ENCODE data around the gene EHD1.

Gene EHD1

DNA sequence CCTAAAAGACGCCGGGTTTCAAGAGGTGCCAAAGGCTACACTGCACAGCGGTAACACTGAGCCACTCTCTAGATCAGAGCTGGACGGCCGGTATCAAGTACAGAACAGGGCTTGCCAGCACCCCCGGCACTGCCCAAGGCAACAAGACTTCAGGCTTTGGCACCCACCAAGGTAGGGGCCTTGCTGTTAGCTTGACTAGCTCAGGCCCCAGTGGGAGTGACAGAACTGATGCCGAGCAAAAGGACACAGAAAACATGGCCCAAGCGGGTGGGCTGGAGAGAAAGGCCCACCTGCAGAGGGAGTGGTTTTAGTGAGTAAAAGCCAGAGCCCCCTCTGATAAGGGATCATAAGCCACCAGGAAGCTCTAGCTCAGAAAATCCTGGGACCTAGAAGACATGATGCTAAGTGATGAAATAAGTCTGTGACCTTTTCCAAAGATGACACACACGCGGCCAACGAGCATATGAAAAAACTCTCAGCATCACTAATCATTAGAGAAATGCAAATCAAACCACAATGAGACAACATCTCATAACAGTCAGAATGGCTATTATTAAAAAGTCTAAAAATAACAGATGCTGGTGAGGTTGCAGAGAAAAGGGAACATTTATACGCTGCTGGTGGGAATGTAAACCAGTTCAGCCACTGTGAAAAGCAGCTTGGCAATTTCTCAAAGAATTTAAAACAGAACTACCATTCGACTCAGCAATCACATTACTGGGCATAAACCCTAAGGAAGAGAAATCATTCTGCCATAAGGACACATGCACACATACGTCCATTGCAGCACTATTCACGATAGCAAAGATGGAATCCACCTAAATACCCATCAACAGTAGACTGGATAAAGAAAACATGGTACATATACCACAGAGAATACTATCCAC lies 12.9 kb downstream of the EHD1 start:
- DNase-seq (peak; percentile 48), ATAC-seq (peak; percentile 44)
- Mint-ChIP-seq H3K27me3 (no peaks in the 10 kb centered on the region), H3K9me3 (peaks cover 8% of the 10 kb centered on the region), H3K36me3 (ENCODE audit: low read depth) (peaks cover 35% of the 10 kb centered on the region), H3K27ac (peak overlapping the region; percentile 98), H3K4me1 (peaks cover 95% of the 10 kb centered on the region), H3K4me3 (peak overlapping the region; percentile 66)

DNA sequence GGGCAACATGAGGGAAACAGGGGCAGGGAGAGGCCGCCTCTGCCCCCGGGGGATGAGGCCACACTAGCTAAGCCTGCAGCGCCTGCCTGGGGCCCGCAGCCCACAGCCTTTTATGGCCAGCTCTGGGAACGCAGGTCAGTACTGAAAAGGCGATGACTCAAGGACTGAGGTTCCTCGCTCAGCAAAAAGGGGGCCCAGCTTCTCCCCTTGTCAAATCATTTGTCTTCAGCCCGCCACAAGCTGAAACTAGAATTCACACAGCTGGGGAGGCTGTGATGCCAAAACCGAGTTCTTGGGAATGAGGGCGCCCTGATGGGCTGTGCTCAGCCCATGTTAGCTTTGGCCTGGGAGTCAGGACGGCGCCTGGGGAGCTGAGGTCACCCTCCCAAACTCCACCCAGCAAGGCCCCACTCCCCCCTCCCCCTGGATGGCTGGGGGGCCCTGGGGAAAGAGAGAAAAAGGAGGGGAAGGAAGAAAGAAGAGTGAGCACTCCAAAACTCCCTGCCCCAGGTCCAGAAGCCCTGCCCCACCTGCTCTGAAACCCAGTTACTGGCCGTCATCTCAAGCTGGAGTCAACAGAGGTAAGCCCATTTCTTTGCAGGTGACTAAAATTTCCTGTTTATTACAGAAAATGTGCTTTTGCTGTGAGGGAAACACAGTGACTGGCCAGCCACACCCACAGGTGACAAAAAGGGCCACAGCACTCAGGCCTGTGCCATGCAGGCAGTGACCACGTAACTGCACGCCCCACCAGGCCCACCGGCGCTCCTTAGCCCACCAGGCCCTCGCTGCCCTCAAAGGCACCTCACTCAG lies 13.7 kb downstream of the EHD1 start:
- Mint-ChIP-seq H3K27me3 (no peaks in the 10 kb centered on the region), H3K27ac (peak overlapping the region; percentile 98), H3K4me3 (peak overlapping the region; percentile 66), H3K36me3 (ENCODE audit: low read depth) (peaks cover 37% of the 10 kb centered on the region), H3K9me3 (peaks cover 8% of the 10 kb centered on the region), H3K4me1 (peaks cover 95% of the 10 kb centered on the region)
- peak; percentile 78 for DNase-seq
- ATAC-seq = peak; percentile 56

GRCh38 chr11:64864135-64864472 lies 14.3 kb downstream of the EHD1 start:
- DNase-seq (no peak), ATAC-seq (no peak)
- Mint-ChIP-seq H3K27me3 (no peaks in the 10 kb centered on the region), H3K9me3 (peaks cover 8% of the 10 kb centered on the region), H3K4me3 (peak overlapping the region; percentile 66), H3K36me3 (ENCODE audit: low read depth) (peaks cover 37% of the 10 kb centered on the region), H3K27ac (peak overlapping the region; percentile 98), H3K4me1 (peaks cover 95% of the 10 kb centered on the region)

DNA sequence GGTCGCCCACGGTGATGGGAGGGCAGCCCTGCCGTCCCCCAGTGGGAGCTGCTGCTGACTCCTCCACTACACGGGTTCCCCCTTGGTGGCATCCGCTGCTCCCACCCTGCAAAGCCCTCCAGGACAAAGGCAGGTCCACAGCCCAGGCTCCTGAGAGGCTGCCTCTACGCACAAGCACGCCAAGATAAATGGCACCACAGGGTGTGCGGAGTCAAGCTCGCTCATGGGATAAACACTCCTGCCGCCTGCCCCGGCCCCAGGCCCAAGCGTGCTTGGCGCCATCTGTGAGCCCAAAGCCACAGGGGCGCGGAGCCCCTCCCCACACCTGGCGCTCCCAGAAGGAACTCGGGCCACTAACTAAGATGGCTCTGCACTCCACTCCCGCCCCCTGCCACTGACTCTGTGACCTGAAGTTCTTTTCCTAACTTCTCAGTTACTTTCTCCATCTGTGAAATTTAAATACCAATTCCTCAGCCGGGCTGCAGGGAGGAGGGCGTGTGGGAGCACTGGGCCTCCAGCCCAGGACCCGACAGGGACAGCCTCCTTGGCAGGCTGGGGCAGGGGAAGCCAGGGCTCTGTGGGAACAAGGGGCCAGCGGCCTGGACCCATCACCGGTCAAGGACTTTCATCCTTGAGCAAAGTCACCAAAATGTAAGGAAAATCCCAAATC lies 14.9 kb downstream of the EHD1 start:
- peak overlapping the region; percentile 98 for H3K27ac Mint-ChIP-seq
- H3K36me3 Mint-ChIP-seq (ENCODE audit: low read depth) = peaks cover 38% of the 10 kb centered on the region
- DNase-seq (peak; percentile 18), ATAC-seq (no peak)
- peaks cover 8% of the 10 kb centered on the region for H3K9me3 Mint-ChIP-seq
- H3K4me1 Mint-ChIP-seq = peaks cover 95% of the 10 kb centered on the region
- peak overlapping the region; percentile 66 for H3K4me3 Mint-ChIP-seq
- no peaks in the 10 kb centered on the region for H3K27me3 Mint-ChIP-seq

DNA sequence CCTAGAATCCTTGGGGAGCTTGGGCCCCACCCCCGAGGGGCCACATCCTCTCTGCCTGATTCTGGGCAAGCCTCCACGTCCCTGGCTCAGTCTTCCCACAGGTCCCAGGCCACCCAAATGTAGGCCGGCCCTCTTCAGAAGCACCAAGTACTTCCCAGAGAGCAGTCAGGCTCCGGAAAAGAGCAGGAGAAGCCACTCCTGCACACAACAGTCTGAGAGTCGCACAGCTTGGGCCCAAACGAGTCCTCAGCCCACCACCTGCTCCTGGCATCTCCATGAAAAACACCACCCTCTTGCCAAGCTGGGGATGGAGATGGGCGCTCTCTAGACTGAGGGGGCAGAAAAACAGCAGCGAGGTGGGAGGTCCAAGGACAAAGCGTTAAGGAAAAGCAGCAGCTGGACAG lies 15.4 kb downstream of the EHD1 start:
- peak overlapping the region; percentile 98 for H3K27ac Mint-ChIP-seq
- H3K4me3 Mint-ChIP-seq = peak overlapping the region; percentile 66
- H3K27me3 Mint-ChIP-seq = no peaks in the 10 kb centered on the region
- peaks cover 8% of the 10 kb centered on the region for H3K9me3 Mint-ChIP-seq
- peaks cover 95% of the 10 kb centered on the region for H3K4me1 Mint-ChIP-seq
- ATAC-seq (no peak), DNase-seq (no peak)
- peaks cover 36% of the 10 kb centered on the region for H3K36me3 Mint-ChIP-seq (ENCODE audit: low read depth)

DNA sequence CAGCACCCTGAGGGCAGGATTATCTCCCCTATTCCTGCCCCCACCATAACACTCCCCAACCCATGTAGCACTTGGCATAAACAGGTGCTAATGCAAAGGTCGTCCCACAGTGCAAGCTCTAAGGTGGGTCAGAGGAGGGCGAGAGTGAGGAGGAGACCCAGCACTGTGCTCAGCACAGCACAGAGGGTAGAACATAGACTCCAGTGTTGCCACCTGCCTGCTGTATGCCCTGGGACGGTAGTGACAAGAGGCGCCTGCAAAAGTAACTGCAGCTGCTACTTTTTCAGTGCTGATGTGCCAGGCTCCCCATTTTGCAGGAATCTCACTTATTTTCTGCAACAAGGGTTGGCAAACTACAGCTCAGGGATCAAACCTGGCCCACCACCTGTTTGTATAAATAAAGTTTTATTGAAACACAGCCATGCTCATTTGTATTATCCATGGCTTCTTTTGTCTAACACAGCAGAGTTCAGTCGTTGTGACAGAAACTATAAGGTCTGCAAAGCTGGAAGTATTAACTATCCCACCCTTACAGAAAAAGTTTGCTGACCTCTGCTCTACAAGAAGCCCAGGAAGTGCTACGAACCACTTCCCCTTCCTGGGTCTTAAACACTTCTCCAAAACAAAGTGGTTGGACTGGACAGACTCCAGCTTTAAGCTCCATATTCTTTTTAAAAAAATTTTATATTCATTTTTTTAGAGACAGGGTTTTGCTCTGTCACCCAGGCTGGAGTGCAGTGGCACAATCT lies 17.0 kb downstream of the EHD1 start:
- DNase-seq = peak; percentile 23
- H3K27ac Mint-ChIP-seq = peak overlapping the region; percentile 98
- peaks cover 8% of the 10 kb centered on the region for H3K9me3 Mint-ChIP-seq
- H3K4me1 Mint-ChIP-seq = peaks cover 96% of the 10 kb centered on the region
- peak overlapping the region; percentile 16 for H3K4me3 Mint-ChIP-seq
- H3K36me3 Mint-ChIP-seq (ENCODE audit: low read depth) = peaks cover 37% of the 10 kb centered on the region
- ATAC-seq = no peak
- H3K27me3 Mint-ChIP-seq = no peaks in the 10 kb centered on the region

GRCh38 chr11:64859542-64860414 lies 18.6 kb downstream of the EHD1 start:
- Mint-ChIP-seq H3K27me3 (no peaks in the 10 kb centered on the region), H3K27ac (peak overlapping the region; percentile 98), H3K4me3 (peak overlapping the region; percentile 73), H3K36me3 (ENCODE audit: low read depth) (peaks cover 38% of the 10 kb centered on the region), H3K9me3 (no peaks in the 10 kb centered on the region), H3K4me1 (peaks cover 96% of the 10 kb centered on the region)
- DNase-seq (peak; percentile 64), ATAC-seq (peak; percentile 70)

GRCh38 chr11:64858467-64859263 lies 19.8 kb downstream of the EHD1 start:
- Mint-ChIP-seq H3K36me3 (ENCODE audit: low read depth) (peaks cover 43% of the 10 kb centered on the region), H3K4me1 (peaks cover 96% of the 10 kb centered on the region), H3K27ac (peak overlapping the region; percentile 98)

GRCh38 chr11:64857485-64857884 lies 20.9 kb downstream of the EHD1 start:
- peak overlapping the region; percentile 55 for H3K27ac Mint-ChIP-seq

More at GRCh38 chr11:64858467-64859263, 19.8 kb downstream of the EHD1 start:
- H3K9me3 Mint-ChIP-seq = no peaks in the 10 kb centered on the region
- ATAC-seq = peak; percentile 44
- DNase-seq = peak; percentile 71
- no peaks in the 10 kb centered on the region for H3K27me3 Mint-ChIP-seq
- peak overlapping the region; percentile 73 for H3K4me3 Mint-ChIP-seq

GRCh38 chr11:64856382-64857227 lies 21.8 kb downstream of the EHD1 start:
- H3K27ac Mint-ChIP-seq = peak overlapping the region; percentile 91
- DNase-seq = peak; percentile 80
- H3K9me3 Mint-ChIP-seq = no peaks in the 10 kb centered on the region
- no peaks in the 10 kb centered on the region for H3K27me3 Mint-ChIP-seq
- peak overlapping the region; percentile 46 for H3K4me3 Mint-ChIP-seq
- peaks cover 97% of the 10 kb centered on the region for H3K4me1 Mint-ChIP-seq
- peaks cover 44% of the 10 kb centered on the region for H3K36me3 Mint-ChIP-seq (ENCODE audit: low read depth)
- peak; percentile 50 for ATAC-seq

More at GRCh38 chr11:64857485-64857884, 20.9 kb downstream of the EHD1 start:
- H3K9me3 Mint-ChIP-seq = no peaks in the 10 kb centered on the region
- H3K4me1 Mint-ChIP-seq = peaks cover 96% of the 10 kb centered on the region
- H3K4me3 Mint-ChIP-seq = no peak overlapping the region
- no peaks in the 10 kb centered on the region for H3K27me3 Mint-ChIP-seq
- no peak for DNase-seq
- ATAC-seq = no peak
- peaks cover 46% of the 10 kb centered on the region for H3K36me3 Mint-ChIP-seq (ENCODE audit: low read depth)

DNA sequence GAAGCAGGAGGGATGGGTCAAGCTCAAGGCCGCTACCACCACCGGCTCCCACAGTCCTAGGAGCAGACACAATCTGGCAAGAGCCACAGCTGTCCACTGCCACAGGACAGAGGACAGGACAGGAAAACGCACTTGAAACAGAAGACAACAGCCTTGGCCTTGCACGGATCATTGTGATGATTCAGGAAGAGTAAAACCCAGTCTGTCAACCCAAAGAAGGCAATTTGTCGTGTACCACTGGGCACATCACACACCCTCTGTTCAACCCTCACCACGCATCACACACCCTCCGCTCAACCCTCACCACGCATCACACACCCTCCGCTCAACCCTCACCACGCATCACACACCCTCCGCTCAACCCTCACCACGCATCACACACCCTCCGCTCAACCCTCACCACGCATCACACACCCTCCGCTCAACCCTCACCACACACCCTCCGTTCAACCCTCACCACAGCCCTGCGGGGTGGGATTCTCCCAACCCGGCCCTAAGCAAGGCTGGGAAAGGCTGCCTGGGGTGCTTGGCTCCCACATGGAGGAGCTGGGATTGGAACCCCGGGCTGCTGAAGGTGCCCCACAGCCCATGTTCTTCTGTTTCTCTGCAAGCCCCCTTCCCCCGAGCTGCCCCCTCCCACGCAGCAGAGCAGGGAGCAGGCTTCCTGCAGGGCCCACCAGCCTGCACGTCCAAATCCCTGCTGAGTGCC lies 22.7 kb downstream of the EHD1 start:
- H3K27ac Mint-ChIP-seq = peak overlapping the region; percentile 91
- no peaks in the 10 kb centered on the region for H3K9me3 Mint-ChIP-seq
- H3K27me3 Mint-ChIP-seq = no peaks in the 10 kb centered on the region
- peaks cover 97% of the 10 kb centered on the region for H3K4me1 Mint-ChIP-seq
- peaks cover 41% of the 10 kb centered on the region for H3K36me3 Mint-ChIP-seq (ENCODE audit: low read depth)
- H3K4me3 Mint-ChIP-seq = peak overlapping the region; percentile 56
- peak; percentile 26 for DNase-seq
- no peak for ATAC-seq
